ENCODE data around the gene GJD4.

Gene GJD4, protein sequence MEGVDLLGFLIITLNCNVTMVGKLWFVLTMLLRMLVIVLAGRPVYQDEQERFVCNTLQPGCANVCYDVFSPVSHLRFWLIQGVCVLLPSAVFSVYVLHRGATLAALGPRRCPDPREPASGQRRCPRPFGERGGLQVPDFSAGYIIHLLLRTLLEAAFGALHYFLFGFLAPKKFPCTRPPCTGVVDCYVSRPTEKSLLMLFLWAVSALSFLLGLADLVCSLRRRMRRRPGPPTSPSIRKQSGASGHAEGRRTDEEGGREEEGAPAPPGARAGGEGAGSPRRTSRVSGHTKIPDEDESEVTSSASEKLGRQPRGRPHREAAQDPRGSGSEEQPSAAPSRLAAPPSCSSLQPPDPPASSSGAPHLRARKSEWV

DNA sequence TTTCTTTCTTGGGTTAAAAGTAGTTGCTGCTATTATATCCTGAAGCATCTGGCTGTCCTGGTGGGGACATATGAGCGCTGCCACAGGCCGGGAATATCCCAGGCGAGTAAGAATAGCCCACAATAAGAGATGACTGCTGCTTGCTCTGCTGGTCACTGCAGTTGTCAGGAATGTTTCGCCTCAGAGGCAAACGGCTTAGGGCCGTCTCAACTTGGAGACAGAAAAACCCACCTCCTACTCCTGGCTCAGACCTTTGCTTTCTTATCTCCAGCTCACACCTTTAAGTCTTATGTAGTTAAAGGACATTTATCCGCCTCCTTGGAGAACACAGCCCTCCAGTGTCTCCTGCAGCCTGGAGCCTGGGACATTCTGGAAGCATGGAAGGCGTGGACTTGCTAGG lies at the start of gene GJD4:
Gene GJD4, plus strand, starts transcription at position 151 of the 400 bp plus-strand sequence. Its CDS starts 227 bp downstream, at position 378.
- DNase-seq (ENCODE audit: low spot score) = no peak

DNA sequence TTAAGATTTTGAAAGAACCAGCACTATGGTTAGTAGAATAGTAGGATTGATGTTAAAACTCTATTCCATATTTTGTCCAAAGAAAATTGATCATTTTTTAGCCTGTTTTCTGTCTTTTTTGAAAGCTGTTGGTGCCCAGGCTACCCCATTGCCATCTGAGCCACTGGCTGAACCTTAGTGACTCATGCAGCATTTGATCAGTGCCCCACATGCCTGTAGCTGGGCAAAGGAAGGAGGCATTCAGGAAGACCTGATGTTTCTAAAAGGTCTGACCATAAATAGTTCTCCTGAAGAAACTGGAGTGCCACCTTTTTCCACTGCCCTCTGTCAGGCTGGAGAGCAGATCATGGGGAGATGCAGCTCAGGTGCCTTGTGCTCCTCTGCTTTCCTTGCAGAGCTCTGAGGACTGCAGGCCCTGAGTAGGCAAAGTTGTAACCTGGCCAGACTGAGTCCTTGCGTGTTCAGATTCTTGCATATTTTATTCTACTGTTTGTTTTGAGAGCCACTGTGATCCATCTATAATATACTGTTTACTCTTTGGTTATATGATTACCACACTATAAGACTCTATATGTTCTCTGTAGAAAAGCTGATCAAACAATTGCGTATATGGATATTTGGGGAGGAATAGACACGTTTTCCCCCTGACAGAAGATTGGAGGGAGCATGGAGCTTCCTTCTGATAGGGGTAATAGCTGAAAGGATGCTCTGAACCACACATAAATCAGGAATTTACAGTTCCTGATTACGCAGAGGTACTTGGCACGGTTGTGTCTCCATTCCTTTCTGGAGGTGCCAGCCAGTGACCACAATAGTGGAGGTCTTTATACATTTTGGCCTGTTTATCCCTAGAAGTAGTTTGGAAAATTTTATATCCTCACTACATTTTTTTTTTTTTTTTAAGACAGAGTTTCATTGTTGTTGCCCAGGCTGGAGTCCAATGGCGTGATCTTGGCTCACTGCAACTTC lies 48.9 kb upstream of the GJD4 start:
- DNase-seq (ENCODE audit: low spot score) = no peak

DNA sequence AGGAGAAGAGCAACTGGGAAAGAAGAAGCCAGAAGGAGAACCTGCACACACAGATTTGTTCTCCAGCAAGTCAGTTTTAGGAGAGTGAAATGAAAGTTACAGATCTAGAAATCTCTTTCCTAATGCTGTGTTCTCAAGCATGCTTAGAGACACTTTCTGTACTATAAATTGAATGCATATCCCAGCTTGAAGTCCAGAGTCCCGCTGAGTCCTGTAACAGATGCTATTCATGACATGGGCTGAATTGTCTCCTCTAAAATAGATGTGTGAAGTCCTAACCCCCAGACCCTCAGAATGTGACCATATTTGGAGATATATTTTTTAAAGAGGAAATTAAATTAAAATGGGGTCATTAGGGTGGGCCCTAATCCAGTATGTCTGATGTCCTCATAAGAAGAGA lies 46.9 kb upstream of the GJD4 start:
- no peak for DNase-seq (ENCODE audit: low spot score)

DNA sequence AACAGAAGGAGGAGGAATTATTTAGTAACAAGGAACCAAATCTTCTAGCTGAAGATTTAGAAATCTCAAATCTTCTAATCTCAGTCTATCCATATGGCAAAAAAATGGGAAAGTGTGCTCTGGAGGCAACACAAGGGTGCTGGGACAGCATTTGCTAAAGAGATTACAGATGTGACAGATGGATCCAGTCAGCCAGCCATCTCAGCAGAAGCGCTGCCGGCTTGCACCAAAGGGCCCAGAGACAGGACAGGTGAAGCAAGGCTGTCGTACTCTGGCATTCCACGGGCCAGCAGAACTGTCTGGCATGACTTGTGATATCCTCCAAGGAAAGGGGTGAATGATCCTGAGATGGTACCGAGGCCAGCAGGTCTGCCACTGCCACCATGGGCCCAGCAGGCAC lies 45.7 kb upstream of the GJD4 start:
- no peak for DNase-seq (ENCODE audit: low spot score)

DNA sequence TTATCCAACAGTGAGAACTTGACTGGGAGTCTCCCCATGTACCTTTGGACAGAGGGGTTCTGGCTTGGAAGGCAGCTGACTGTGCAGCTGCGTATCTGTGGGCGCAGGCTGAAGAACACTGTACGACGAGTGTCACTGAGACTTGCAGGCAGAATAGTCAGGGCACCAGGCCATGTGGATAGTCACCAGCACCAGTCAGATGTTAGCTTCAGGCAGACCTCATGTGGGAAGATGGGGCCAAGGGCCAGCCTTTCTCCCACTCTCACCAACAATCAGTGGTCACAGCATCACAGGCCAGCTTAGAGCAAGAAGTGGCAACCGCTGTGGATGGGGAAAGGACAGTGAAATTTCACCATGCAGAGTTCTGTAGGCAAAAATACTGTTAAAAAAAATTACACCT lies 43.4 kb upstream of the GJD4 start:
- no peak for DNase-seq (ENCODE audit: low spot score)

DNA sequence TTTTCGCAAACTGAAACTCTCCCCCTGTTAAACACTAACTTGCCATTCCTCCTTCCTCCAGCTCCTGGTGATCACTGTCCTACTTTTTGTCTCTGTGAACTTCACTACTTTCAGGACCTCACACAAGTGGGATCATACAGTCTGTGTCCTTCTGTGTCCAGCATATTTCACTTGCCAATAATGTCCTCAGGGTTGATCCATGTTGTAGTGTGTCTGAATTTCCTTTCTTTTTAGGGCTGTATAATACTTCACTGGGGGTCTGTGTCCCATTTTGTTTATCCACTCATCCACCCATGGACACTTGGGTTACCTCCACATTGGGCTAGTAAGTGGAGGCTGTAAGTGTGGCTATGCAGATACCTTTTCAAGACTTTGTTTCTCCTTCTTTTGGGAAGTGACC lies 42.7 kb upstream of the GJD4 start:
- no peak for DNase-seq (ENCODE audit: low spot score)

DNA sequence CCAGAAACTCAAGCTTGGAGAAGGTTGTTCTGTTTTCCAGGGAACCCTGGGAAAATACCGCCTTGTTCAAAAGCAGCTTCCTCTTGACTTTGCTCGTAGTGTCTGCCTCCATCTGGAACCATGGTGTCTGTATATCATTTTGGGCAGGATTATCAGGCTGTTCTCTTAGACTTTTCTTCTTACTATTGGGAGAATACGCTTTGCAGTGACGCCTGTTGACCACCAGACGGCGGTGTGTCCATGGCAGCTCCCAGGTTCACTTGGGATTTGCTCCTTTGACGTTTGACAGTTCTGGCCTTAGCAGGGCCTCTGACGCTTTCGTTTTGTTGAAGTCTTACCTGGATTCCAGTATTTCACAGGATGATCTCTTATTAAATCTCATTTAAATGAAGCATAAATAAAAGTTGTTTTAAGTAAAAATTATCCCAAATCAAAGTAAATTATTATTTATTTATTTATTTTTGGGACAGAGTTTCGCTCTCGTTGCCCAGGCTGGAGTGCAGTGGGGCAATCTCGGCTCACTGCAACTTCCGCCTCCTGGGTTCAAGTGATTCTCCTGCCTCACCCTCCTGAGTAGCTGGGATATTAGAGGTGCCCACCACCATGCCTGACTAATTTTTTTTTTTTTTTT lies 41.8 kb upstream of the GJD4 start:
- peak; percentile 71 for DNase-seq (ENCODE audit: low spot score)

DNA sequence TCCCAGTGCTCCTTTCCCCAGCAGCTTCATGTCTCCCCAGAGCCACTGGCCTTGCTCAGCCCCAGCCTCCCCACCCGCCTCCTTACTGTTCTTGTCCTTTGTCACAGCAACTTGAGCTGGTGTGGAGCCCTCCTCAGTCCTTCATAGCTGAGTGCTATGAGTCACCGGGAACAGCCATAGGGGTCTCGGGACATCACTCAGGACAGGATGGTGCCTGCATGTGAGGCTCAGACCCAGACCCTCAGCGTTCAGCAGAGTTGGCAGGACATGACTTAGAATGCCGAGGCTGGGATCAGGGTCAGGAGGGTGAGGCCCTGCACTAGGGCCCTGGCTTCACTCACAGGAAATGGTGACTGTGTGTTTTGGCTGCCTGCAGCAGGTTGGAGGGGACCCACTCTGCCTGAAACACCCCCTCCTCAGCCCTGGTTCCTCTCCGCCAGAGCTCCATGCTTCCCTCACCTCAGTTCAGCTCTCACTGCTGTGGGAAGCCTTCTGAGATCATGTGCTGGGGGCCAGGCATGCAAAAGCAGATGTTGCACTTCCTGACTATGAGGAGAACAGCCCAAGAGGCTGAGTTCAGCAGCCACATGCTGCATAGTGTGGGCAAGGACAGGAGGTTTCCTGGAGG lies 40.7 kb upstream of the GJD4 start:
- no peak for DNase-seq (ENCODE audit: low spot score)

DNA sequence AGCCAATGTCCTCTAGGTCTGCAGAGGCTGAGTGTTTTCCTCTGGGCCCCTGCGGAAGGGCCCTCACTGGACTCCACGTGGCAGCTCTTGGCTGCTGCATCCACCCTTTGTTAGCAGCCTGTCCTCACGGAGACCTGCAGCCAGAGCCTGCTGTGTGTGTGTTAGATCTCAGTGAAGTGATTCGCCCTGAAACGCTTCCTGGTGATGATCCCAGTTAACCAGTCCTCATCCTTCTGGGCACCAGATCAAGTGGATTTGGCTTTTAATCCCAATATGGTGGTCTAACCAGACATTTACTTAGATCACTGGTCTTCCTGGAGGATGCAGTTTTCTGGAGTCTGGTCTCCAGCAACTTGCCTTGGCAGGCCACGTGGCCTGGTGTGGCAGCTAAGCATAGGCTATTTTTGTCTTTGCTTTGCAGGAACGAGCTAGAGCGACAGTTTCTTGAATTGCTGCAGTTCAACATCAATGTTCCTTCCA lies 39.5 kb upstream of the GJD4 start:
- DNase-seq (ENCODE audit: low spot score) = no peak

DNA sequence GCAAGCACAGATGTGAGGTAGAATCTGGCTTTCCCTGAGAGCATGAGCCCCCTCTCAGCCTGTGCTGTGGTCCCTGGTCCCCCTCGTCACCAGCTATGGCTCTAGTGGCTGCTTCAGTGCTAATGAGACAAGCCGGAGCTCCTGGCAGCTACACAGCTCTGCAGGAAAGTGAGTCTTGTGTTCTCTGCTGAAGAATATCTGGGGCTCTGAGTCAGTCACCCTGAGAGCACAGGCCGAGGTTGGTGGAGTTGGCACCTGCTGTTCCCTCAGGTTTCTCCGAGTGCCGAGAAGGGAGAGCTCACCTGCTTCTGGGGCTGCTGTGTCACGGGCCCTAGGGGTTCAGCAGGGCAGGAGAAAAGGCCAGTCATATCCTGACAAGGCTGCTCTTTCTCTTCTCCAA lies 37.2 kb upstream of the GJD4 start:
- no peak for DNase-seq (ENCODE audit: low spot score)

DNA sequence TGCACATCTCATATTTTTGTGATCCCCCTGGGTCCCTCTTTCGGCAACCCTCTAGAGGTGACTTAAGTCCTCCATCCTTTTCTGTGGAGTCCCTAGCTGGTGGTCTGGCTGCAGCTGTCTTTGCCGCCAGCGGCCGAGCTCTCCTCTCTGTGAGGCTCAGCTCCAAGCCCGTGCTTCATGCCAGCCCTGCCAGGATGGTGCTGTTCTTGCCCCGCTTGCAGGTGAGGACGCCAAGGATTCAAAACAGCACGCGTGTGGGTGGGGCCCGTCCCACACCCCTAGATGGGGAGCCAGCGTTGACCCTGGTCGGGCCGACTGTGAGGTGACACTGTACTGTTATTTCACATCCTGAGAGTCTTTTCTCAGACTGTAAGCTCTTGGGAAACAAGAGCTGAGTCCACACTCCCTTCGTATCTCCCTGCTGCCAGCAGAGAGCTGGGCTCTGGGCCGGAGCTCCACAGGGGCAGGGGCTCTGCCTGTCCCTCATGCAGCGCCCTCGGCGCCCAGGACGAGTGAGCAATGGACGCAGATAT lies 36.6 kb upstream of the GJD4 start:
- no peak for DNase-seq (ENCODE audit: low spot score)

DNA sequence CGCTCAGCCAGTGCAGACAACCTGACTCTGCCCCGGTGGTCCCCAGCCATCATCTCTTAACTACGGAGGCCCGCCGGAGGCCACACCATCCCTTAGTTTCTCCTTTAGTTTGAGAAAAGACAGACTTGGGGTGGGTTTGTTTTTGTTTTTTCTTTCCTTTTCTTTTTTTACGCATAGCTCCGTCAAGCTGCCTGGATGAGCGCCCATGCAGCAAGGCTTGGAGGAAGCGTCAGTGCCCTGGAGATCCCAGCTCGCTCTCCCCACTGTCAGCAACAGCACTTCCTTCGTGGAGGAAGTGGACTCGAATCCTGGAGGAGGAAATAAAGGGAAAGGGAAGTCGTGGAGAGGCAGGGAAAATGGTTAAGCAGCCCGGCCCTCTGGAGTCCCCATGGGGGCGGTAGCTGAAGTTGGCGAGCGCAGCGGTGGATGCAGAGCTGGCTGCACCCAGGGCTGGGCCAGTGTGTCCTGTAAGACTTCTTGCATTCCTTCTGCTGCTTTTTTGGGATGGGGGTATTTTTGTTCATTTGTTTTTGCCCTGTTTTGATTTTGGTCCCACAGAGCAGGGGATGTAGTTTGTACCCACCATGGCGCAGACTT lies 35.9 kb upstream of the GJD4 start:
- no peak for DNase-seq (ENCODE audit: low spot score)

DNA sequence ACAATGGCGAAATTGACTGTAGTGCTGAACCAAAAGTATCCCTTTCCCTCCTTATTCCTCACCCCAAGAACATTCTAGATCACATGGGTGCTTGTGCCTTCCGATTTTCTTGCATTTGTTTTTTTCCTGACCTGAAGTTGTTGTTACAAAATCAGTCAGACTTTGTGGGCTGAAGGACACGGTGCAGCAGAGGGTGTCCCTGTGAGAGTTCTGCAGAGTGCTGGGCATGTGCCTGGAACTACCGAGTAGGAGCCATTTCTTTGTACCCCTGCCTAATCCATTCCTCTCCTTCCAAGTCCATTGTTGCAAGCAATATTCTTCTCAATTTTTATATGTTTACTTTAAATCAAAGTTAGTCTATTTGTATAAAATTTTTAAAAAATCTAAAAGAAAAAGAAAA lies 35.3 kb upstream of the GJD4 start:
- no peak for DNase-seq (ENCODE audit: low spot score)

DNA sequence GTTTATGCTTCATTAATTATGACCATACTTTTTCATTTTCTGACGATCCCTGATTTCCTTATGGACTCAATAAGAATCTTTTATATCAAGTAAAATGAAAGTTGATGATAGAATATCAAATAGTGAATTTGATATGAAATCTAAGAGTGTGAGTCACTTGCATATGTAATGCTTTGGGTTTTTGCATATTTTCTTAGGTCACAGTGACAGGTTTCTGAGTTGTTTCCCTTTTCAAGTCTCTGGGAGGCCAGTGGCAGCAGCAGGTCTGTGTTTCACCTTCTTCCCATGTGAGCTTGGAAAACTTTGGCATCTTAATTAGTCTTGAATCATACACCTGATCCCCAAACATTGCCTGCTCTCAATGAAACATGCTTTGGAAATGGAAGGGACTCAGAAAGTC lies 34.7 kb upstream of the GJD4 start:
- no peak for DNase-seq (ENCODE audit: low spot score)

DNA sequence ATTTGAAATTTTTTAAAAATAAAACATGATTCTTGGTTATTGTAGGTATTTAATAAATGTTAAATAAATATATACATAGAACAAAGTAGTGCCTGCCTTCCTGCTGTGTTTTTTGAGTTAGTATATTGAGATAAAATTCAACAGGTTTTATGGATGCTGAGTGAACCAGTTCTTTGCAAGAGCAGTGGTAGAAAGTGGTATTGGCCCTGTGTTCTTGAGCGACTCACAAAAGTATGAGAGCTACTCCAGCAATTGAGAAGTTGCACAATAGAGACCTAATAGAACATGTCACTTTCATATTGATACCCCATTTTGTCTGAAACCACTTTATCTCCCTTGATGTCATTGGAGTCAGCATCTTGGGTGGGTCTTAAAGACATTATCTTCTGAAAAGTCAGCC lies 32.6 kb upstream of the GJD4 start:
- no peak for DNase-seq (ENCODE audit: low spot score)

DNA sequence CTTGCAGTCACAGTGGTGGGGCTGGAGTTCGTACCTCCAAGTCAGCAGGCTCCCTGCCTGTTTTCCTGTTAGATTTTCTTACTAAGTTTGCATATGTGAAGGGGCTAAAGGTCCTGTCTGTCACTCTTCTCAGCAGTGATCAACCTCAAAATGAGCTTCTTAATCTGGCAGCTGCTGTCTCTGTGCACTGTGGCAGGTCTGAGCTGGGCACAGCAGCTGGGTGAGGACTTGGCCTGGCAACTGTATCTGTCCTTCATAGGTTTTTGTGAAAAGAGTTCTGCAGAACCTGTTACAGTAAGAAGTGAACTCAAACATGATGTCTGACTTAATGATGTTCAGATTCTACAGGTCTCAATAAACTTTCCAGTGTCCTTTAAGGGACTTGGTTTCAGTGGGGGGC lies 31.3 kb upstream of the GJD4 start:
- no peak for DNase-seq (ENCODE audit: low spot score)

DNA sequence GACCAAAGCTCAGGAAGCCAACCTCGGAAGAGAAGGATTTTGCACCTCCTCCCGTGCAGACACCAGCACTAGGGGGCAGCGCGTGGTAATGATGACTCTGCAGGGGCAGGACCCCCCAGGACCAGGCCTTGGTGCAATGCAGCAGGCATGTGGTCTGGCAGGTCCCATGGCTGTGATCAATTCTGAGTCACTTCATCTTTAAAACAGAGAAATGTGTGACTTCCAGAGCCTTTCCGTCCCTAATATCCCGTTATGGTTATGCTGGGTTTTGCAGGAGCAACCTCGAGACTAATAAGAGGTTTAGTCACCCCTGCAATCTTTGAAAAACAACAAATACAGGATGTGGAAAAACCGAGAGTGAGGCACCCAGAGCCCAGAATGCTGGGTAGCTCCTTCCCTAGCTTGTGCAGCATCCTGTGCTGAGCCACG lies 30.2 kb upstream of the GJD4 start:
- no peak for DNase-seq (ENCODE audit: low spot score)

DNA sequence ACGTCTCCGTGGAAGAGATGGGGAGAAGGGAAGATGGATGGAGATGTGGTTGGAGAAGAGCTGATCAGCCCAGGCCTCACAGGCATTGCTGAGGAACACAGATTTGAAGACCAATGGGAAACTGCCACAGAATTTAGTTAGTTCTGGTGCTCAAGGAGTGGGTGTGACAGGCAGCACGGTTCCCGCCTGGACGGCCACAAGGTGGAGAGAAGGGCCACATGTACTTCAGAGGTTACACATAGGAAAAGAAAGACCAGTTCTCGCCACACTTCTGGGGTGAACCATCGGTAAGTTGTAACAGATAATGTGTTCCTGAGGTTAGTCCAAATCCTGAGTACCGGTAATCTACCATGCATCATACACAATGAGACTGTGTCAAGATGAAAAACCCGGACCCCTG lies 29.5 kb upstream of the GJD4 start:
- DNase-seq (ENCODE audit: low spot score) = no peak

DNA sequence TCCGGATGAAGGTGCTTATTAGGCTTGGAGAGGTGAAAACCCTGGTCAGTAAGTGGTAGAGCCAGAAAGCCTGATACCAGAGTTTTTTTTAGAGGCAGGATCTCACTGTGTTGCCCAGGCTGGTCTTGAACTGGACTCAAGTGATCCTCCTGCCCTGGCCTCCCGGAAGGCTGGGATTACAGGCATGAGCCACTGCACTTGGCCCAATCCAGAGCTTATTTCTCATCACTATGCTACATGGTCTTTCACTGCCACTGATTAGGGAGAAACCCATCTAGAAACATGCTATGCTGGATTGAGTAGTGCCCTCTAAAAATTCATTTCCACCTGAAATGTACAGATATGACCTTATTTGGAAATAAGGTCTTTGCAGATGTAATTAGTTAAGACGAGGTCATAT lies 28.4 kb upstream of the GJD4 start:
- no peak for DNase-seq (ENCODE audit: low spot score)

DNA sequence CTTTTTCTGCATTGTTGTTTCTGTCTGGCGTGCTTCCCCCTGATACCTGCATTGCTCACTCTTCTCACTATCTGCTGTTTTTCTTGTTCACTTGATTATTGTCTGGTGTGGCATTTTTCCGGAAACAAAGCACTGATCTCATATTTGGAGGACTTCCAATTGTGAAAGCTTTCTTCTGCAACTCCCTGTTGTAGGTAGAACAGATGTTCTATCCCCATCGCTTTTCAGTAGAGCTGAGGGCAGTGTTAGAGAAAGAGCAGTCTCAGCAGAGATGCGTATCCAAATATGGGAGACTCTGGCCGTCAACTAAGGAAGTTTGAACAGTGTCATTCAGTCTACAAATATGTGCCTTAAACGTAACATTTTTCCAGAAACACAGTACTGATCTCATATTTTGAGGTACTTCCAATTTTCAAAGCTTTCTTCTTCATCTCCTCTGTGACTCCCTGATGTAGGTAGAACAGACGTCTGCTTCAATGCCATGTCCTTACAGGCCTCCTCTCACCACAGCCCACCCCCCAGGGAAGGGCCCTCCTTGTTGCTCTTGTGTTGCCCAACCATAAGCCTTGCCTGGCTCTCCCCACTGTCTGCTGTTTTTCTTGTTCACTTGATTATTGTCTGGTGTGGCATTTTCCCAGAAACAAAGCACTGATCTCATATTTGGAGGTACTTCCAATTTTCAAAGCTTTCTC lies 27.1 kb upstream of the GJD4 start:
- DNase-seq (ENCODE audit: low spot score) = no peak

DNA sequence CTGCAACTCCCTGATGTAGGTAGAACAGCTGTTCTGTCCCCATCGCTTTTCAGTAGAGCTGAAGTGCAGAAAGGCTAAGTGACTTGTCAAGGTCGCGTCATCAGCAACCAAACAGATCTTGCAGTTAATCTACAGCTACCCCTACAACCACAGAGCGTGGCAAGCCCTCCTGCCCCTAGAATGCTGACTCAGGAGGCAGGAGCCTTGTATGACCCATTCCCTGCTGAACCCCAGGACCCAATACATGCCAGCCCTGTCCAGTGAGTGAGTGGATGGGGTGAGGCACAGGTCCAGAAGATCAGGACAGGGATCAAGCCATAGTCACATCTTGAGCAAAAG lies 26.6 kb upstream of the GJD4 start:
- DNase-seq (ENCODE audit: low spot score) = no peak
